HG03457 (cell line): ENCODE data around the gene CARD11.
"Not testable (repeated sequence)": the region's sequence is repeated elsewhere in the genome, so short reads cannot be mapped to it uniquely, and the experiment has no call there.

Source experiments
- ATAC-seq: cut with Tn5 transposase; IDR thresholded peaks from one replicate; pipeline ENCODE4 v1.9.1; 2021; ENCODE audit warnings: moderate number of reproducible peaks; ENCODE audit not compliant: unreplicated experiment

The CARD11 gene

DNA sequence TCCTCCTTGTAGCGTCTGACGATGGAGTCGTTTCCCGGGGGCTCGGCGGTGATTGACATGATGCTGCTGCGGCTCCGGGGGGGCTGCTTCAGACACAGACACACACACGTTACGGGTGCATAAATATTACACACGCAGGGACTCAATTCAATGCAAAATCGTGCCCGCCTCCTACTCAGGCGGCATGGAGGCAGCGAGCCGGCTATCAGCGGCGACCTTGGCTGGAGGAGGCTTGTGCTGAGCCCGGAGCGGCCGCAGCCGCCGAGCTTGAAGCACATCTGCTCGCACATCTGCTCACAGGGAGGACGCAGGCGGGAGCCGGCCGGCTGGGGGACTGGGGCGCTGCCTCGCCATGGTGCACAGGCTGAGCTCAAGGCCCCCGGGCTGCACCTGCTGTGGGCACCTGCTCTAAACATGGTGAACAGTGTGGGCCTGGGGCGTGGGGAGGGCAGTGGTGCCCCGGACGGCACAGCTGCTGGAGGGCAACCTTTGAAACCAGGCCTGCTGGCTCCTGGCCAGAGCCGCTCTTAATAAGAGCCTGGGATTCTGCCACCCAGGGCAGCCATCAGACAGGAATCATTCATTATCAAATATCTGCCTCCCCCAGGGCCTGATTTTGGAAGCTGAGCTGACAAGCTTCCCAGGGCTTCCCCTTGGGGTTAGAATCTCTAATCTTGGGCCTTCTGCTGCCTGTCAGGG, 114.9 kb downstream of the CARD11 start:
- no peak for ATAC-seq

DNA sequence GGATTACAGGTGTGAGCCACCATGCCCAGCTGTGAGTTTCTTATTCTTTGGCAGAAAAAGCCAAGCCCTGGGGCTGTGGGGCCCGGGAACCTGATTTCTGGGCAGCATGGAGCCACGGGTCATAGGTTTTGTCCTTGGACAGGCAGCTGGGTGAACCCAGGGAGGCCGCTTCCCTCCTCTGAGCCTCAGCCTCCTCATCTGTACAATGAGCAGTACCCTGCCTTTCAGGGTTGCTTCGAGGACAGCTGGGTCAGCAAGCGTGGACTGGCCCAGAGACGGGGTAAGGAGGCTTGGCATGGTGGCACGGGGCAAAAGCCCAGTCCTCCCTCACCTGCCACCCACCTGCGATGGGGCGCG, 115.4 kb downstream of the CARD11 start:
- ATAC-seq = no peak

DNA sequence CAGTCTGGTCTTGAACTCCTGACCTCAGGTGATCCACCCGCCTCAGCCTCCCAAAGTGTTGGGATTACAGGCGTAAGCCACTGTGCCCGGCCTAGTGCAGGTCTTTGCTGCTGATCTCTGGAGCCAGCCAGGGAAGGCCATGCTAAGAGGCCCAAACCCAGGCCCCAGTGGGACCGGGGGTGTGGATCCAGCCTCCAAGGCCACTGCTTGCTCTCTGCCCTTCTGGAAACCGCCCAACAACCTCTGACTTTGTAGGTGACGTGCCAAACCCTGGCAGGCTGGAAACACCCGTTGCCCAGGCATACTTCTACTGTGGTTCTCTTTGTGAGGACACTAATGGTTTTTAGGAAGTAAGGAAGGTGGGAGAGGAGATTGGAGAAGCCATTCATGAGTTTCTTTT, 116.1 kb downstream of the CARD11 start:
- ATAC-seq = no peak

DNA sequence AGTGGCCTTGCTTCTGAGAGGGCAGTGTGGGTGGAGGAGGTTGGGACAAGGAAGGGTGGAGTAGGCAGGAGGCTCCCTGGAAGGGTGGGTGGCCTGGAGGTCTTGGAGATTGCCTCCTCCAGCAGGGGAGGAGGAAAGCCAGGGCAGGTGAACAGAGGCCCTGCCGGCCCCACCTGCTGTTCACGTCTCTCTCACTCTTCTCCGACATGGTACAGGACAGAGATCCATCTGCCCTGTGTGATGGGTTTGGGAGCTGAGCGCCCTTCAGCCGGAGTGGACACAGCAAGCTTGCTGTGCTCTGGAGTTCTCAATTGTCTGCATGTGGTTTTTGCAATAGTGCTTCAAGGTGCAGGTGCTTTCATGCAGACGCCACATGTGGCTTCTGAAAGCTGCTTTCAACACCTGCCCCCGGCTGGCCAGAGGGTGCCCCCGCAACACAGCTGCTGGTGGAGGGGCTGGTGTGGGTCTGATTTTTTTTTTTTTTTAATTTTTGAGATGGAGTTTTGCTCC, 116.7 kb downstream of the CARD11 start:
- ATAC-seq = no peak

DNA sequence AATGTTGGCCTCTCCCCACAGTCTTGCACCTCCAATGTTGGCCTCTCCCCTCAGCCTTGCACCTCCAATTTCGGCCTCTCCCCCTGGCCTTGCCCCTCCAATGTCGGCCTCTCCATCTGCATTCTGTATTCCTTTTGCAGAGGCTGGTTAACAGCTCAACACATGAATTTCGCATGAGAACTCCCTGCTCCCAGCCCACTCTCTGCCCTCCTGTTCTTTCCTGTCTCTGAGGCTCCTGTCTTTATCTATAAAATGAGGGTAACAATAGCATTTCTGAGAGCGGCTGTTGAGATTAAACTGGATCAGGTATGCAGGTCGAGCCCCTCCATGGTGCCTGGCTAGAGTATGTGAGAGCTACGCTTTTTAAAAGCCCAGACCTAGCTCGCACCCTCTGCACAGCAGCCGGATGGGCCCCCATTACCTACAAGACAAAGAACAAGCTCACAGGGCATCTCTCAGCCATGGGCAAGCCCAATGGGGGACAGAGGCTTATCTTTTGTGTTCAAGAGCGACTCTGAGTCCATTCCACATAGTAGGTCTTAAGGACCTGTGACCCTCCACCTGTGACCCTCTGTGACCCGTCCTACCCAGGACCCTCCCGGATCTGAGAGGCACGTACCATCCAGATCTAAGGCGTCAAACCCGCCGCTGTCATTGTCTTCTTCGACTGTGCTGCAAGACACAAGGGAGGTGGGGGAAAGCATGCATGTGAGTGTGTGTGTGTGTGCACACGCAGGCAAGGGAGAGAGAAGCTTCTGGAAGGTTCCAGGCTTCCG, 117.4 kb downstream of the CARD11 start:
- ATAC-seq = no peak

DNA sequence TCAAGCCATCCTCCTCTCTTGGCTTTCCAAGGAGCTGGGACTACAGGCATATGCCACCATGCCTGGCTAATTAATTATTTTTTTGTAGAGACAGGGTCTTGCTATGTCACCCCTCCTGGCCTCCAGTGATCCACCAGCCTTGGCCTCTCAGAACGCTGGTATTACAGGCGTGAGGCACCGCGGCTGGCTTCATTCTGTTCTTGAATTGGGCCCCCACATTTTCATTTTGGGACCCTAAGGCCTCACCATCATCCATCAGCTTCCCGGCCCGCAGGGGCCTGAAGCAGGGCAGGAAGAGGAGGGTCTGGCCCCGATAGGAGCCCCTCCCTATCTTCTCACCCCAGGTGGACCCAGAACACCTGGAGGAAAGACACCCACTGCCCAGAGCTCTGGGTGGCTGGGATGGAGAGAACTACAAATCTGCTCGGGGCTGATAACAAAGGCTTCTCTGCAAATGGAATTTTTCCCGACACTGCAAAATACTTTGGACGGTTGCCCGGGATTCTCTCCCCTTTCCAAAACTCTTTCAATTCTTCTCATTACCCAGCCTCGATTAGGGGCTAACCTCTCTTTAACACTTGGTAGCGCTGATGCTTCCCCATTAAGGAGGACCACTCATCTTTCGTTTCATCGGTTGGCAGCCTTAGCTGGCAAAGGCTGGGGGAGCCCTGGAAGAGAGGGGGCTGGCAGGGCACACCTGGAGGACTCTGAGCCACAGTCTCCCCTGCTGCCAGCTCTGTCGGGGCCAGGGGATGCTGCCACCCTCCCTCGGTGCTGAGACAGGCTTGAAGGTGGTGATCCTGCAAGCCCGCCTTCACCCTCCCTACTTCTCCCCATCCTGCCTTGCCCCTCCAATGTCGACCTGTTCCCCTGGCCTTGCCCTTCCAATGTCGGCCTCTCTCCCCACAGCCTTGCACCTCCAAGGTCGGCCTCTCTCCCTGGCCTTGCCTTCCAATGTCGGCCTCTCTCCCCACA, 118.5 kb downstream of the CARD11 start:
- ATAC-seq = no peak

DNA sequence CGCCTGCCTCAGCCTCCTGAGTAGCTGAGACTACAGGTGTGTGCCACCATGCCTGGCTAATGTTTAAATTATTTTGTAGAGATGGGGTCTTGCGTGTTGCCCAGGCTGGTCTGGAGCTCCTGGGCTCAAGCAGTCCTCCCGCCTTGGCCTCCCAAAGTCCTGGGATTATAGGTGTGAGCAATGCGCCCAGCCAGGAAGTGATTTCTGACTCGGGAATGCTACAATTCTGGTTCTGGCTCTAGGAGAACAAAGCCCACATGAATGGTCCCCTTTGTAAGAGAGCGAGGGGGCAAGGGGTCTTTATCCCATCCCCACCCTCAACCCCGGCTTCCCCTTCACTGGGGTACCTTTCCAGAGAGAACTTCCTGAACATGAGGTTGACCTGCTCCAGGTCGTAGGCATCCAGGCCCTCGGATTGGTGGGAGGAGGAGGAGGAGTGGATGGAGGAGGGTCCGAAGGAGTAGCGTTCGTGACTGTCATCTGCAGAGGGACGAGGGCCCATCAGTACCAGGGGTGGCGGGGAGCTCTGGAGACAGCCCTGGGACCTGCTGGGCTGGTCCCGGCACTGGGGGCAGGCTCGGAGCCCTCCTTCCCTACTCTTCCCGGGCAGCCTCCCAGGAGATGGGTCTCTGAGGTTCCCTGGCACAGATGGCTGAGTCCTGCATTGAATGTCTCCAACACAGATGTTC, 119.6 kb downstream of the CARD11 start:
- ATAC-seq = no peak

DNA sequence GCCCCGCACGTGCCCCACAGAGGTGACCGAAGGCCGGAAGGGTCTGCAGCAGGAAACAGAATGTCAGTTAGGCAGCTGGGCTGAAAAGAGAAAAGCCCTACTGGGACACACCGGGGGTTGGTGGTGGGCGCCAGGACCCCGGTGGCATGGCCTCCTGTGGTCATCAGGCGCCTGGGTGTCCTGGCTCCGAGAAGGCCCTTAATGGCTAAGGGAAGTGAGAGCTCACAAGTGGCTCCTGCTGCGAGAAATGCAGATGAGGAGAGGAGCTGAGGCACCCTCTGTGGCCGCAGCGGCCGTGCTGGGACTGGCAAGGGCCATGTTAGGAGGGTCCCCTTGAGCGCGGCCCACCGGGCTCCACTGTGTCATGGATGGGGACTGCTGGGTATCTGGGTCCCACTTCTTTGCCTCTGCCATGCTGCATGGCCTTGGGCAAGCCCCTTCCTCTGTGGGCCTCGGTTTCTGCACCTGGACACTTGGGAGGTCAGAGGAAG, 120.3 kb downstream of the CARD11 start:
- no peak for ATAC-seq

DNA sequence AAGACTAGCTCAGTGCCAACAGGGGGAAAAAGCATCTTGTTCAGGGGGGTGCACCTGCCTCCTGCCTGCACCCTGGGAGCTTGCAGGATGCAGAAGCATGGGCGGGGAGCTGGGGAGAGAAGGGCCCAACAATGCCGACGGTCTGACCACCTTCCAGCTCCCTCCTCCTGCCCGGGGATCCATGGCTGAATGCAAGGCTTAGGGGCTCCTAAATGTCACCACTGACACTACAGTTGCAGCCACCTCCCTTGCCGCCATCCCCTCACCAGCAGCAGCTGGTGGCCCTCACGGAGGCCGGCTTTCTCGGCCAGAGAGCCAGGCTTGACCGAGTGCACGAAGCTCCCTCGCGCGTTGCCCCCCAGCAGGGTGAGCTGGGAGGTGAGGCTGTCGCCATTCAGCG, 120.8 kb downstream of the CARD11 start:
- no peak for ATAC-seq

DNA sequence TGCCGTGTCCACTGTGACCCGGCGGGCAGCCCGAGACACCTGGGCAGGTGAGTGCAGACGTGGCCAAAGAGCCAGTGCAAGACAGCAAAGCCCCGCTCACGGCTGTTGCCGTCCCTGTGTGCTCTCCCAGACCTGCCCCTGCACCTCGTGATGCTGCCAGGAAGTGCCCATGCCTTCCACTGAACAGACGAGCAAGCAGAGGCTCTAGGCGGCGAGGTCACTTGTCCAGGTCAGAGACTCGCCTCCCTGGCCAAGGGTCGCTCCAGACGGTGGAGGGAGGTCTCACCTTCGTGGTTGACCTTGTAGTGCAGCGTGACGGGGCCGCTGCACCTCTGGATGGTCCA, 121.3 kb downstream of the CARD11 start:
- ATAC-seq = no peak

DNA sequence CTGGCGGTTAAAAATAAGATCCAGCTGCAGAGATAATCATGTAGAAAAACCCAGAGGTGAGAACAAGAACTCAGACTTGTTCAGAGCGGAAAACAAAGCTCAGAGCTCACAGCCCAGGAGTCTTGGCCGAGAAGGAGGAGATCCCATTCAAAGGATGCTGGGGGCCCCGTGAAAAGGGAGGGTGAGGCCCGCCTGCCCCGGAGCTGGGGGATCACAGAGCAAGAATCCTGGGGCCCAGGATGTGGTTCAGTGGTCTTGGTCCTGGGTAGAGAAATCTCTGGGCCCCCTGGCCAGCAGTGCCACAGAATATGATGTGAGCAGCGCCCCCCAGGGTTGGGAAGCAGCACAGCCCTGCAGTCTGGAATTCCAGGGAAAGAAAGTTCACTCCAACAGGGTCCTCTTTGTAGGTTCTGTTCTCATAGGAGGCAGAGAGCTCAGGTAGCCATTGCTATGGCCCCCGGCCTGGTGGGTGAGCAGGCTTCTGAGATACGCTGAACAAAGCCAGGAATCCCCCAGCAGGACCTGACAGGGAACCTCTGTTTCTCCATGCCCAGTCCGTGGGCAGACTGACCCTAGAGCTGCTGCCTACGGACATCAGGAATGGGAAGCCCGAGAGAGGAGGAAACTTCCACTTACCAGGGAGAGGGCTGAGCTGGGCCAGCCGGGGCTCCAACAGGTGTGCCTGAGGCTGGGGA, 121.9 kb downstream of the CARD11 start:
- ATAC-seq = no peak

DNA sequence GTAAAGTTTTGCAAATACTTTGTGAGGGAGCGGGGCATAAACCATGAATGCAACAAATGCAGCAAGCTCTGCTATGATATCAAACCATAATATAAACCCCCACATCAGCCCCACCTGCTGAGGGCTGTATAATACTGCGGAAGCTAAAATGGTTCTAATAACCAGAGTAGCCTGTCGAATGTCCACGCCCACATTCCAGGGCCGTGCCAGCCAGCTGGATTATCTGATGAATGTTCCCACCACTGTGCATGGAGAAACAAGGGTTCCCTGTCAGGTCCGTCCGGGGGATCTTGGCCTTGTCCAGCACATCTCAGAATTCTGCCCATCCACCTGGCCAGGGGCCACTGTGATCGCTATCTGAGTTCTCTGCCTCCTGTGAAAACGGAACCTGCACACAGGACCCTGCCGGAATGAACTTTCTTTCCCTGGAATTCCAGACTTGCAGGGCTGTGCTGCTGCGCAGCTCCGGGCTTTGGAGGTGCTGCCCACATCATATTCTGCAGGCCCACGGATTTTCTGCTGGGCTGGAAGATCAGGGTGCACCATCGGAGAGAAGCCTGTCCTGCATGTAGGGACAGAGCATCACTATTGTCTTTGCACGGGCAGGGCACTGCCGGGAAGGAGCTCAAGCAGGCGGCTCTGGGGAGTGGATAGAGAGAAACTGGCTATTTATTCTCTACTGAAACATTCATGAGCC, 122.6 kb downstream of the CARD11 start:
- ATAC-seq = no peak

DNA sequence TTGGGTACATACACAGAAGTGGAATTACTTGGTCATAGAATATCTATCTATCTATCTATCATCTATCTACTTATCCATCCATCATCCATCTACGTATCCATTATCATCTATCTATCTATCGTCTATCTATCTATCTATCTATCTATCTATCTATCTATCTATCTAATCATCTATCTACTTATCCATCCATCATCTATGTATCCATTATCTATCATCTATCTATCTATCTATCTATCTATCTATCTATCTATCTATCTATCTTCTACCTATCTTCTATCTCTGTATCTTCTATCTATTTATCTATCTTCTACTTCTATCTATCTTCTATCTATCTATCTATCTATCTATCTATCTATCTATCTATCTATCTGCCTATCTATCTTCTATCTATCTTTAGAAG, 123.2 kb downstream of the CARD11 start:
- not testable (repeated sequence) for ATAC-seq

DNA sequence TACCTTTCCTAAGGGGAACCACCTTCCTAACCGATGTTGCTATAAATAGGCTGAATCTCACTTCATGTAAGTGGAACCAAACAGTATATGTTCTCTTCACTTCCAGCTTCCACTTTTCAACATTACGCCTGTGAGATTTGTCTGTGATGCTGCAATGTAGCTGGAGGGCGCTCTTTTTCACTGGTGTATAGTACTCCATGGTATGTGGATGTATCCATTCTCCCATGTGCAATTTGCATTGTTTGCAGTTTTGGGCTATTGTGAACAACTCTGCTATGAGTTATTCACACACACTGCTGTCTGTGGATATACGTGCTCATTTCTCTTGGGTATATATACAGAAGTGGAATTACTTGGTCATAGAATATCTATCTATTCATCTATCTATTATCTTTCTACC, 123.6 kb downstream of the CARD11 start:
- no peak for ATAC-seq

DNA sequence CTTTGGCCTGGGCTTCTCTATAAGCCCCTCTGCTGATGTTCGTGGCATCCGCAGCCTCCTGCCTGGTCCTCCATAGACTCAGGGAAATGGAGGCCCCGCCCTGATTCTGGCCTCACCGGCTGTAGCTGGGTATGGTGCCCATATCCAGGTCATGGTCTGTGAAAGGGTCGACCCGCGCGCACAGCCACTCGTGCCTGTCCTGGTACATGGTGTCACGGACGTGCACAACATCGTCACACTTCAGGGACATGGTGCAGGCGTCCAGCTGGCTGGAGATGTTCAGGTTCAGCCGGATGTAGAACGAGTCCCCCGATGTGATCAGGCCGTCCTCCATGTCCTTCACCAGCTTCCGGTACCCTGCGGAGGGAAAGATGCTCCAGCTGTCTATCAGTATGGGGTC, 124.4 kb downstream of the CARD11 start:
- no peak for ATAC-seq

DNA sequence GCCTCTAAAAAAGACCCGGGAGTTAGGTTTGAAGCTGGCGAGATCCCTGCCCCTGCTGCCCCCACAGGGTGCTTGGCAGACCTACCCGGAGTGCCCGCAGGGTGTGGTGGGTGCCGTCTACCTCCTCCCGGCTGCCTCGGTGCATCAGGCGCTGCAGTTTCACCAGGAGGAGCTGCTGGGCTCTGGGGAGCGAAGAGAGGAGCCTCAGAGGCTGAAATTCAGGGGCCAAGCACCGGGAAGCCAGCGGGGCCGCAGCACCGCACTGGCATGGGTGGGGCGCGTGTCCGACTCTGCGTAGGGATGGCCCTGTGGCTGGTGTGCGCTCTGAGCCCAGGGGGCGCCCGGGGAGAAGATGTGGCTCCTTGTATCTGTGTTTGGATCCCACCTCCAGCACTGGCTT, 125.3 kb downstream of the CARD11 start:
- ATAC-seq = no peak

DNA sequence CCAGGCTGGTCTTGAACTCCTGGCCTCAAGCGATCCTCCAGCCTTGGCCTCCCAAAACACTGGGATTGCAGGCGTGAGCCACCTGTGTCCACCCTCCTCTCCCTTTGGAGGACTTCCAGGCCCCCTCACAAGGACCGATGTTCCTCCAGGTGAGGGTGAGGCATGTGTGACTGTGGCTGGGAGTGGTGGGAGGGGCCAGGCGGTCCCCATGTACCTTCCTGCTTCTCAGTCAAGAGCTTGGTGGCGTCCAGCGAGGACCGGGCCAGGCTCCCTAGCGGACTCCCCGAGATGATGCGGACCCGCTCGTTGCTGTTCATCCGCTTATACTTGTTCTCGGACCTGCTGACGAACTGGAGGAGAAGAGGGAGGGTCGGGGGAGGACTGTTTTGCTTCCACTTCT, 128.6 kb downstream of the CARD11 start:
- no peak for ATAC-seq

DNA sequence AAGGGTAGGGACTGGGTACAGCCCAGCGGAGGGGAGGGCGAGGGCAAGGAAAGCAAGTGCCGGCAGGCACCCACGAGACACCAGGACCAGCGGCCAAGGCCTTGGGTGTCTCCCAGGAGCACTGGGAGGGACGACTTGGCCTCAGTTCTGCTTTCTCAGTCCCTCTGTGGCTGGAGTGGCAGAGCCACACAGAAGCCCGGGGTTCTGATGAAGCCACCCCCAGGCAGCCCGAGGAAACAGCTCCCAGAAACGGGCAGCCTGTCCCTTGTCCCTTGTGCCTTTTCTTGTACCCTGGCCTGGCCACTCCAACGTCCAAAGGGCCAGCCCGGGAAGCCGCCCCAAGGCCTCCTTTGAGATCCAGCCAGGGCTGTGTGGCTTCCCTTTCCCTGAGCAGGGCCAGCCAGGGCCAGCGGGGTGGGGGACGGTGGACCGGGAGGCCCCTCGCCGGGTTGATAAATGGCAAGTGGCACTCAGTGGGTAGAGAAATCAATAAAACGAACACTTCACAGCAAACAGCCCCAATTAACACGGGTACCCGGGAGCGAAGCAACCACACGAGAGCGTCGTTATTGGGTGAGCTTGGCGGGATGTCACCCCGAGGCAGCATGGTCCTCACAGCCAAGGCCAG, 129.8 kb downstream of the CARD11 start:
- ATAC-seq = no peak
